Measurements from ENCODE around the gene ZFHX2.

The ZFHX2 gene

DNA sequence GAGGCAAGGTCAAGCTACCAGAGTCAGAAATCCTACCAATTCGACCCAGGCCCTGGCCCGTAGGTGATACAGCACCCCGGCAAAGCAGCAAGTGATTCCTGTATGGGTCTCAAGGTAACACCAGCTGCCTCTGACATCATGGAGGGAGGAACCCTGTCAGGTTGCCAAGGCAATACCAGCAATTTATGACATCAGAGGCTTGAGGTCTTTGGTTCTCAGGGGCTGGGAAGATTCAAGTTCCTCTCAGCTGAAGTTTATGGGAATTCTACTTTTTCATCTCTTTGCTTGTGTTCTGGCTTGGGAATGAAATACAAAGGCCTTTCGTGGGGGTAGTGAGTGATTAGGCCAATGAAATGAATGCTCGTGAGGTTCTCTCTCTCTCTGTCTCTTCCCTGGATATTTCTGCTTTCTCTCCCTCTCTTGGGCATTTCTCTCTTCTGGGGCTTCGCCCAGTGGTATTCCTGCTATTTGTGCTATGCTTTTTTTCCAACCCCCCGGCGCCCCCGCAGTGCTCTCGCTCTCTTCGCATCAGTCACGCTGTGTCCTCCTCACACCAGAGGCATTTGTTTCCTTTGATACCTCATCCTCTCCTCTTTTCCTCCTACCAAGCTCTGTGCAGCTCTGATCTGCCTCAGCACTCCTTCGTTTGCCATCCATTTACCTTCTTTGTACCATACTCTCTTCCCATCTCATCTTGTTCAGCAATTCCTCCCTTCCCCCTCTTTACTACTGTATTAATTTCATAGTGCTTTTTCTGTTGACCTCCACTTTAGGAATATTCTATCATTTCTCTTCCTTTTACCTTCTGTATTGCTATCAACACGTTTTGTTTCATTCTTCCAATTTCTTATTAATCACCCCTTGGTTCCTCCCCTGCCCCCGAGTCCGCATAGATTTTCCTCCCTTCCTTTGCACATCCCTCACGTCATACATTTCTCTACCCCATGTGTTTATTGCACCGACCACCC, 2.9 kb downstream of the ZFHX2 start:
- TF ChIP-seq, protein P1, sequence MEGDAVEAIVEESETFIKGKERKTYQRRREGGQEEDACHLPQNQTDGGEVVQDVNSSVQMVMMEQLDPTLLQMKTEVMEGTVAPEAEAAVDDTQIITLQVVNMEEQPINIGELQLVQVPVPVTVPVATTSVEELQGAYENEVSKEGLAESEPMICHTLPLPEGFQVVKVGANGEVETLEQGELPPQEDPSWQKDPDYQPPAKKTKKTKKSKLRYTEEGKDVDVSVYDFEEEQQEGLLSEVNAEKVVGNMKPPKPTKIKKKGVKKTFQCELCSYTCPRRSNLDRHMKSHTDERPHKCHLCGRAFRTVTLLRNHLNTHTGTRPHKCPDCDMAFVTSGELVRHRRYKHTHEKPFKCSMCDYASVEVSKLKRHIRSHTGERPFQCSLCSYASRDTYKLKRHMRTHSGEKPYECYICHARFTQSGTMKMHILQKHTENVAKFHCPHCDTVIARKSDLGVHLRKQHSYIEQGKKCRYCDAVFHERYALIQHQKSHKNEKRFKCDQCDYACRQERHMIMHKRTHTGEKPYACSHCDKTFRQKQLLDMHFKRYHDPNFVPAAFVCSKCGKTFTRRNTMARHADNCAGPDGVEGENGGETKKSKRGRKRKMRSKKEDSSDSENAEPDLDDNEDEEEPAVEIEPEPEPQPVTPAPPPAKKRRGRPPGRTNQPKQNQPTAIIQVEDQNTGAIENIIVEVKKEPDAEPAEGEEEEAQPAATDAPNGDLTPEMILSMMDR (IDR thresholded peaks at IDR 0.05; ENCODE audit: low read length, missing control alignments): no peak
- no peak overlapping the region for H3K4me3 ChIP-seq (replicated peaks; ENCODE audit: low read depth, low read length)
- DNase-seq (ENCODE audit: low read depth): peak; percentile 48

DNA sequence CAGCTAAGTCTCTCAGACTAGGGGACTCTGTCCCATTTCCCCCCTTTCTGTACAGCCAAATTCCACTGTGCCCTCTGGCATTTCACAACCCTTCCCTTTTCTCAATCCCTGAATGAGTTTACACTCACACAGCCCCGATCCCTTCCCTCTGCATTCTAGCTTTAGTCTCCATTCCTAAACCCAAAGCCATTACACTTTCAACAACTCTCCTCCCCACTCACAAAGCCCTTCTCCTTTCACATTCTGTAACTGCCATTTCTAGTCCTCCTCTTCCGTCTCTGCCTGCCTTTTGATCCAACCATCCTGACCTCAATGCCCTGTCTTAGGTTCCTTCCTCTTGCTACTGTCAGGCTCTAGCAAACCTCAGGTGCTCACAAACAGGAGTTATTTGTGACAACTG, 3.6 kb downstream of the ZFHX2 start:
- no peak for DNase-seq (ENCODE audit: low read depth)
- H3K4me3 ChIP-seq (replicated peaks; ENCODE audit: low read depth, low read length): no peak overlapping the region
- TF ChIP-seq, protein P1 (IDR thresholded peaks at IDR 0.05; ENCODE audit: low read length, missing control alignments): no peak

DNA sequence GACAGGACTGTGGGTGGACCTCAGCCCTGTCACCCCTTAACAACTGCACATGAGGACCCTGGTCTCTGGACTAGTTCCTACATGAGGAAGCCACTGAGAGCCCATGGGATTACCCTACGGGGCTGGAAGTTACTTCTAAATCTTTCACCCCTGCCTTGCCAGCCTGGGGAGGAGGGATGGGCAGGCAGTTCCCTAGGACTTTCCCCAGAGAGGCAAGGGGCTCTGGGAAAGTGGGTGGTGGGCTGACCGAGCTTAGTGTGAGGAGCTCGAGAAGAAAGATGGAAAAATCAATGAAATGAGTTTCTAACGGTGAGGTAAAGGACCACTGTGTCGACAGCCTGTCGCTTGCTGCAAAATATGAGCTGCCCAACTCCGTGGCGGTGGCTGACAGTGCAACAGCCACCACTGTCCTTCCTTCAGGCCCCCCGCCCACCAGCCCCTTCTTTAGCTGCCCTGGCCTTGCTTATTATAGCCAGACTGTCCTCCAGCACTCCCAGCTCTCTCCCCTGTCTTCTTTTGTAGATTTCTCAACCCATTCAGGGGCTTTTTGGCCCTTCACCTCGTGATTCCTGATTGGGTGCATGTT, 5.0 kb downstream of the ZFHX2 start:
- DNase-seq (ENCODE audit: low read depth): no peak

GRCh38 chr14:23545740-23546365, 5.7 kb downstream of the ZFHX2 start:
- TF ChIP-seq, protein P1 (IDR thresholded peaks at IDR 0.05; ENCODE audit: low read length, missing control alignments): no peak
- no peak overlapping the region for H3K4me3 ChIP-seq (replicated peaks; ENCODE audit: low read depth, low read length)
- DNase-seq (ENCODE audit: low read depth): no peak

More for the DNA sequence above, 5.0 kb downstream of the ZFHX2 start:
- TF ChIP-seq, protein P1 (IDR thresholded peaks at IDR 0.05; ENCODE audit: low read length, missing control alignments): no peak
- H3K4me3 ChIP-seq (replicated peaks; ENCODE audit: low read depth, low read length): no peak overlapping the region

- TF ChIP-seq, protein P1 (IDR thresholded peaks at IDR 0.05; ENCODE audit: low read length, missing control alignments): no peak
- DNase-seq (ENCODE audit: low read depth): no peak
- H3K4me3 ChIP-seq (replicated peaks; ENCODE audit: low read depth, low read length): no peak overlapping the region
These were observed 6.8 kb downstream of the ZFHX2 start for GRCh38 chr14:23544511-23545447.

DNA sequence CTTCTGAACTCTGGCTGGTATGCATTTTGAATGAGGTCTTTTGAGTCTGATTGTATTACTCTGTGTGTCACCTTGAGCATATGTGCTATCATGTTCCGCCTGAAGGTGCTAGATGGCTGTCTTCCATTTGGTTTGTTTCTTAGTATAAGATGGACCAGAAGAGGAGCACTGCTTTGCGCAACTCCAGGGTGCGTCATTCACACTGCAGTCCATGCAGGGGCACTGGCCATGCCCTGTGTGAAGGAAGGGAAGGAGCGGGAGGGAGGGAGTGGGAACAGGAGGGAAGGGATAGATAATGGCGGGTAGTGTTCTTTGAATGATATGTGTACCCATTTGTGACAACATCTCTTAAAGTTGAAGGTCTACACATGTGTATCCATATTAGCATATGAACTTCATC, 8.2 kb downstream of the ZFHX2 start:
- H3K4me3 ChIP-seq (replicated peaks; ENCODE audit: low read depth, low read length): no peak overlapping the region
- TF ChIP-seq, protein P1 (IDR thresholded peaks at IDR 0.05; ENCODE audit: low read length, missing control alignments): no peak
- DNase-seq (ENCODE audit: low read depth): no peak
